WTC11 (cell line): ENCODE results near the gene SLC9A3.
A peak's percentile ranks its signal among the peaks of the same experiment; 100 is the strongest.
"Not testable (repeated sequence)": the region's sequence is repeated elsewhere in the genome, so short reads cannot be mapped to it uniquely, and the experiment has no call there.

Source experiments
- CBFB ChIP-seq: sonication (generic); formaldehyde crosslinking; IDR thresholded peaks from 2 replicates; pipeline ENCODE4 v1.8.1; 2022; ENCODE audit warnings: mild to moderate bottlenecking, low read depth, missing genetic modification reagents
- E2F1 ChIP-seq: sonication (generic); formaldehyde crosslinking; IDR thresholded peaks from 2 replicates; pipeline ENCODE4 v1.8.0; 2022; ENCODE audit warnings: mild to moderate bottlenecking, missing genetic modification reagents
- E2F5 ChIP-seq: sonication (generic); formaldehyde crosslinking; IDR thresholded peaks from 2 replicates; pipeline ENCODE4 v1.8.1; 2022; ENCODE audit warnings: mild to moderate bottlenecking, moderate library complexity, missing genetic modification reagents
- KAT7 ChIP-seq: sonication (generic); formaldehyde crosslinking; IDR thresholded peaks from 2 replicates; pipeline ENCODE4 v1.8.1; 2023; ENCODE audit warnings: missing genetic modification reagents, mild to moderate bottlenecking, borderline replicate concordance
- TEAD4 ChIP-seq: sonication (generic); formaldehyde crosslinking; IDR thresholded peaks from 2 replicates; pipeline ENCODE4 v1.8.0; 2022; ENCODE audit warnings: mild to moderate bottlenecking, missing genetic modification reagents
- ZNF232 ChIP-seq: sonication (generic); formaldehyde crosslinking; IDR thresholded peaks from 2 replicates; pipeline ENCODE4 v1.8.0; 2022; ENCODE audit warnings: mild to moderate bottlenecking, missing genetic modification reagents
- ZNF317 ChIP-seq: sonication (generic); formaldehyde crosslinking; IDR thresholded peaks from 2 replicates; pipeline ENCODE4 v1.8.1; 2023; ENCODE audit warnings: low read depth, mild to moderate bottlenecking, moderate library complexity, missing genetic modification reagents, borderline replicate concordance
- TF ChIP-seq, protein P1 (sequence below): fragments of 200-600 bp; IDR thresholded peaks from 2 replicates; pipeline ENCODE4 v1.8.0; 2022; ENCODE audit warnings: antibody characterized with exemption
- TF ChIP-seq, protein P2 (sequence below): sonication (generic); formaldehyde crosslinking; IDR thresholded peaks from 2 replicates; pipeline ENCODE4 v1.8.0; 2022; ENCODE audit warnings: mild to moderate bottlenecking, missing genetic modification reagents

DNA sequence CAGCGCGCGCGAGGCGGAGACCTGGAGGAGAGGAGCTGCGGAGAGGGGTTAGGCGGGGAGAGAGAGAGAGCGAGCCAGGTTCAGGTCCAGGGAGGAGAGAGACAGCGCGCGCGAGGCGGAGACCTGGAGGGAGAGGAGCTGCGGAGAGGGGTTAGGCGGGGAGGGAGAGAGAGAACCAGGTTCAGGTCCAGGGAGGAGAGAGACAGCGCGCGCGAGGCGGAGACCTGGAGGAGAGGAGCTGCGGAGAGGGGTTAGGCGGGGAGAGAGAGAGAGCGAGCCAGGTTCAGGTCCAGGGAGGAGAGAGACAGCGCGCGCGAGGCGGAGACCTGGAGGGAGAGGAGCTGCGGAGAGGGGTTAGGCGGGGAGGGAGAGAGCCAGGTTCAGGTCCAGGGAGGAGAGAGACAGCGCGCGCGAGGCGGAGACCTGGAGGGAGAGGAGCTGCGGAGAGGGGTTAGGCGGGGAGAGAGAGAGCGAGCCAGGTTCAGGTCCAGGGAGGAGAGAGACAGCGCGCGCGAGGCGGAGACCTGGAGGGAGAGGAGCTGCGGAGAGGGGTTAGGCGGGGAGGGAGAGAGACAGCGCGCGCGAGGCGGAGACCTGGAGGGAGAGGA, 49.9 kb downstream of the SLC9A3 start:
- TF ChIP-seq KAT7, E2F5, ZNF317, ZNF232, TEAD4, CBFB, E2F1 (CRISPR knock-in tag): not testable (repeated sequence)
- TF ChIP-seq, protein P1, sequence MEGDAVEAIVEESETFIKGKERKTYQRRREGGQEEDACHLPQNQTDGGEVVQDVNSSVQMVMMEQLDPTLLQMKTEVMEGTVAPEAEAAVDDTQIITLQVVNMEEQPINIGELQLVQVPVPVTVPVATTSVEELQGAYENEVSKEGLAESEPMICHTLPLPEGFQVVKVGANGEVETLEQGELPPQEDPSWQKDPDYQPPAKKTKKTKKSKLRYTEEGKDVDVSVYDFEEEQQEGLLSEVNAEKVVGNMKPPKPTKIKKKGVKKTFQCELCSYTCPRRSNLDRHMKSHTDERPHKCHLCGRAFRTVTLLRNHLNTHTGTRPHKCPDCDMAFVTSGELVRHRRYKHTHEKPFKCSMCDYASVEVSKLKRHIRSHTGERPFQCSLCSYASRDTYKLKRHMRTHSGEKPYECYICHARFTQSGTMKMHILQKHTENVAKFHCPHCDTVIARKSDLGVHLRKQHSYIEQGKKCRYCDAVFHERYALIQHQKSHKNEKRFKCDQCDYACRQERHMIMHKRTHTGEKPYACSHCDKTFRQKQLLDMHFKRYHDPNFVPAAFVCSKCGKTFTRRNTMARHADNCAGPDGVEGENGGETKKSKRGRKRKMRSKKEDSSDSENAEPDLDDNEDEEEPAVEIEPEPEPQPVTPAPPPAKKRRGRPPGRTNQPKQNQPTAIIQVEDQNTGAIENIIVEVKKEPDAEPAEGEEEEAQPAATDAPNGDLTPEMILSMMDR: not testable (repeated sequence)
- TF ChIP-seq, protein P2, sequence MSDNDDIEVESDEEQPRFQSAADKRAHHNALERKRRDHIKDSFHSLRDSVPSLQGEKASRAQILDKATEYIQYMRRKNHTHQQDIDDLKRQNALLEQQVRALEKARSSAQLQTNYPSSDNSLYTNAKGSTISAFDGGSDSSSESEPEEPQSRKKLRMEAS (CRISPR knock-in tag): 0 out of 2 replicates have a peak, but pooled peaks have one; percentile 6
